ENCODE results near the gene CECR2.

Gene CECR2

GRCh38 chr22:17368554-17369438 lies 464 bp upstream of the CECR2 start:
- DNase-seq = no peak

- no peak for DNase-seq
Measured at GRCh38 chr22:17370026-17370765, 936 bp downstream of the CECR2 start.

GRCh38 chr22:17370766-17371432 lies 1.6 kb downstream of the CECR2 start:
- DNase-seq = no peak

- no peak for DNase-seq
Measured at GRCh38 chr22:17371448-17371847, 2.2 kb downstream of the CECR2 start.

- no peak for DNase-seq
Measured at GRCh38 chr22:17373855-17374254, 4.6 kb downstream of the CECR2 start.

GRCh38 chr22:17375914-17376614 lies 6.8 kb downstream of the CECR2 start:
- no peak for DNase-seq

GRCh38 chr22:17376950-17377349 lies 7.7 kb downstream of the CECR2 start:
- DNase-seq = no peak

- DNase-seq = no peak
Measured at GRCh38 chr22:17379944-17380343, 10.7 kb downstream of the CECR2 start.

GRCh38 chr22:17380359-17381087 lies 11.3 kb downstream of the CECR2 start:
- no peak for DNase-seq

GRCh38 chr22:17381192-17381913 lies 12.1 kb downstream of the CECR2 start:
- DNase-seq = no peak

GRCh38 chr22:17384612-17385330 lies 15.5 kb downstream of the CECR2 start:
- no peak for DNase-seq

GRCh38 chr22:17387356-17387755 lies 18.1 kb downstream of the CECR2 start:
- DNase-seq = no peak

- no peak for DNase-seq
Measured at GRCh38 chr22:17388235-17388634, 19.0 kb downstream of the CECR2 start.

- no peak for DNase-seq
Measured at GRCh38 chr22:17390087-17390486, 20.8 kb downstream of the CECR2 start.

- no peak for DNase-seq
Measured at GRCh38 chr22:17396516-17396915, 27.3 kb downstream of the CECR2 start.

GRCh38 chr22:17397756-17398547 lies 28.7 kb downstream of the CECR2 start:
- no peak for DNase-seq

- no peak for DNase-seq
Measured at GRCh38 chr22:17400305-17400704, 31.0 kb downstream of the CECR2 start.

GRCh38 chr22:17401728-17402127 lies 32.5 kb downstream of the CECR2 start:
- DNase-seq = no peak

- no peak for DNase-seq
Measured at GRCh38 chr22:17402293-17402692, 33.0 kb downstream of the CECR2 start.

- DNase-seq = no peak
Measured at GRCh38 chr22:17403906-17404305, 34.6 kb downstream of the CECR2 start.
